GM18520 (cell line): ENCODE results near the gene CSF3R.
"Not testable (repeated sequence)": the region's sequence is repeated elsewhere in the genome, so short reads cannot be mapped to it uniquely, and the experiment has no call there.

ENCODE experiments used
- ATAC-seq: cut with Tn5 transposase; IDR thresholded peaks from one replicate; pipeline ENCODE4 v1.9.1; 2021; ENCODE audit not compliant: unreplicated experiment

Gene CSF3R

DNA sequence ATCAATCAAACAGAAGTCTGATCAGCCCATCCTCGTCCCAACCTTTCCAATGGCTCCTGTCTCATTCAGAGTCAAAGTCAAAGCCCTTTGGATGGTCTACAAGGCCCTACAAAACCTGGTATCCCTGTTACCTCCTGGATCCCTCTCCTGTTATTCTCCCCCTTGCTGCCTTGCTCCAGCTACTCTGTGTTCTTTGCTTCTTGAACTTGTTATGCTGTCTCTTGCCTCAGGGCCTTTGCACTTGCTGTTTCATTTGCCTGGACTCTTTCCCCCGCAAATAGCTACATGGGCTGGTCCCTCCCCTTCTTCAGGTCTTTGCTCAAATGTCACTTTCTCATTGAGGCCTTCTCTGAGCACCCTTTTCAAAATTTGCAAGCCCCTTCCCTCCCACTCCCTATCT lies 1.4 kb upstream of the CSF3R start:
- no peak for ATAC-seq

DNA sequence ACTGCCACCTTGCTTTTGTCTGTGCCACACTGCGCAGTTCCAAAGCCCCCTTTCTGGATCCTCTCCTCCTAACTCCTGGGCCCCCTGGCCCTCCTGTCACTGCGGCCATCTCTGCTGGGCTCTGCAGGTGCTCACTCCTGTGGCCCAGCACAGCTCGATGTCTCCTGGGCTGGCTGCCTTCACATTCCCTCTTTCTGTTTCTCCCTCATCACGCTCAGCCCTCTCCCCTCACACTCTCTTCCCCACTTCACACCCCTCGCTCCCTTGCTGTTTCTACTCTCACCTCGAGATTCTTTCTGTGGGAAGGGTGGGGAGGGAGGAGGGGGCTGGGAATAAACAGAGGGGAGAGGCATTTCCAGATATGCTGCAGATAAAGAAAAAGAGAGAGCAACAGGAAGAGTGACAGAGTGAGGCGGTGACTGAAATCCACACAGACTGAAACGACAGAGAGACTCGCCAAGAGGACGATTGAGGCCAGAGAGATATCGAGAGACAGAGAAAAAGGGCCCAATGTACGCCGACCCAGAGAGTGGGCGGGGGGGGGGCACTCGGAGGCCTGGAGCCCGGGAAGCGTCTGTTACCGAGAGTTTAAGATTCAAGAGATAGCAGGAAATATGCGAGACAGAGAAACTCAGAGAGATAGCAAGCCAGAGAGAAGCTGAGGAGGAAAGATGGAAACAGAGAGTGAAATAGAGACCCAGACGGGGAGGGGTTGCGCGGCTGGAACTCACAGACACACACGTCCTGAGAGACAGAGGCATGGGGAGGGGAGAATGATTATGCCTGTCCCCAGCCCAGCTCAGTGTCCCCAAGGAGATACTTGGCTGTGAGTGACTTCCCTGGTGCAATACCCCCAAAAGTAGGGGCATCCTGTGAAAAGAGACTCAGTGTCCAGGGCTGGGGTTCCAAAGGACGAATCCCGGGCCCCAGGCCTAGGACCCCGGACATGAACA lies 666 bp downstream of the CSF3R start:
- ATAC-seq: no peak

DNA sequence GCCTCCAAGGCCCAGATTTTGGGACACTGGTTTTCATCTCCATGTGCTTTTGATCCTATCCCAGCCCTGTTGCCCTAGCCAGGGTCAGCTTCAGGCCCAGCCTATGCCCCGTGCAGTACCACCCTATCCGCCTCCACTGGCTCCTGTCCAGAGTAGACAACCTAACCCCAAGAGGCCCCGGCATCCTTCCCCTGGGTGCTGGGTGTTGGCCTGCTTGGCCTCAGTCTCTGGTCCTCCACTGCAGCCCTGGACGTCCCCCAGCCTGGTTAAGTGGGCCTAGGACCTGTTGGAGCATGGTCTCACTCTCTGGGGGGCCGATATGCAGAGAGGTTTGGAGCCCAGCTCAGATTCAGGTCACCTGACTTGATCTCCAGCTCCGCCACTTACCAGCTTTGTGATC lies 1.6 kb downstream of the CSF3R start:
- no peak for ATAC-seq

DNA sequence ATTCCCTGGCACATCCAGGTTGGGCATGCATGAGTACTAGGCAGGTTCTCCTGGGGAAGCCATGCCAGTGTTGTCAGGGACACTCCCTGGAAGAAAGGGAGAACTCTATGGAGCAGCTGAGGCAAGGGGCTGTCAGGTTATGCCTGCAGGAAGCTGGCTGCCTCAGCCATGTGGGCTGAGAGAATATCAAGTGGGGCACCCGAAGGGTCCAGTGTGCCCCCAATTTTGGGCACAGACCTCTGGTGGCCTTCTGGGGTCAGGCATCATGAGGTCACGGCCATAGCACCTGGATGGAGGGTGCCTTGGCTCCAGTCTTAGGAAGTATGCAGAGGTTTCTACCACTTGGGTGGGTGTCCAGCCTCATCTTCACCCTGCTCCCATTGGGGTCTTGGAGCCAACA lies 2.6 kb downstream of the CSF3R start:
- no peak for ATAC-seq

DNA sequence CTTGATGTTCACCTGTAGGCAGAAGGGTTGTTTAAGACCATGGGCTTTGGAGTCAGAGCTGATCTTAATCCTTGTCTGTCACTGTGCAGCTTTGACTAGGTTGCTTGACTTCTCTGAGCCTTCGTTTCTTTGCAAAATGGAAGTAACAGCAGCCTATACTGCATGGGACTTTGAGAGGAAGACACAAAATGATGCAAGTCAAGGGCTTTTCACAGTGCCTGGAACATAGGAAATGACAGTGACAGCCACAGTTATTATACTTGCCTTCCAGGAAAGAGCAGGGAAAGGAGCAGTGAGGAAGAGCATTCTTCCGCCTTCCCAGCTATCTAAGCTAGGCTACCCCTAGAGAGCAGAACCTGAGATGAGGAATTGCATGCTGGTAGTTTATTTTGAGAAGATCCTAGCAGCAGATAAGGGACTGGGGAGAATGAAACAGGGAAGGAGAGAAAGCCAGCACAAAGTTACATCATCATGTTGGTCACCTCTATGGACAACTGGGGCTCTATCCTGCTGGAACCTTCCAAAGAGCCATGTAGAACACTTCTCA lies 3.1 kb downstream of the CSF3R start:
- no peak for ATAC-seq

DNA sequence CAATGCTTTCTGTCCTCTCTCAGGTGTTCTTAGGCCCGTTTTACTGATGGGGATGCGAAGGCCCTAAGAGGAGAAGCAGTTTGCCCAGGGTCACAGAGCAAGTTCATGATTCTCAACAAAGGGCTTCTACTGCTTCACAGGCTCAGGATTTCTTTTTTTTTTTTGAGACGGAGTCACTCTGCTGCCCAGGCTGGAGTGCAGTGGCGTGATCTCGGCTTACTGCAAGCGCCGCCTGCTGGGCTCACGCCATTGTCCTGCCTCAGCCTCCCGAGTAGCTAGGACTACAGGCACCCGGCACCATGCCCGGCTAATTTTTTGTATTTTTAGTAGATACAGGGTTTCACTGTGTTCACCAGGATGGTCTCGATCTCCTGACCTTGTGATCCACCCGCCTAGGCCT lies 5.1 kb downstream of the CSF3R start:
- not testable (repeated sequence) for ATAC-seq

DNA sequence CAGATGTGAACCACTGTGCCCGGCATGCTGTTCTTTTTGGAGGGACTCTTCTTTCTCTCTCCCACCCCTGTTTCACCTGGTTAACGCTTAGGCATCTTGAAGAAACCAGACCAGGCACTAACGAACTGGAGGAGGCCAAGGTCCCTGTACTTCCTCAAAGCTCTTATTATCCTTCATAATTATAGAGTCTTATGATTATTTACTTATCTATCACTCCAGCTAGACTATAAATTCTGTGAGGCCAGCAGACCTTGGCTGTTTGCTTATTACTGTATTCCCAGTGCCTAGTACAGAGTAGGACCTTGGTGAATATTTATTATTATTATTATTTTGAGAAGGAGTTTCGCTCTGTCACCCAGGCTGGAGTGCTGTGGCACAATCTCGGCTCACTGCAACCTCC lies 5.8 kb downstream of the CSF3R start:
- no peak for ATAC-seq

DNA sequence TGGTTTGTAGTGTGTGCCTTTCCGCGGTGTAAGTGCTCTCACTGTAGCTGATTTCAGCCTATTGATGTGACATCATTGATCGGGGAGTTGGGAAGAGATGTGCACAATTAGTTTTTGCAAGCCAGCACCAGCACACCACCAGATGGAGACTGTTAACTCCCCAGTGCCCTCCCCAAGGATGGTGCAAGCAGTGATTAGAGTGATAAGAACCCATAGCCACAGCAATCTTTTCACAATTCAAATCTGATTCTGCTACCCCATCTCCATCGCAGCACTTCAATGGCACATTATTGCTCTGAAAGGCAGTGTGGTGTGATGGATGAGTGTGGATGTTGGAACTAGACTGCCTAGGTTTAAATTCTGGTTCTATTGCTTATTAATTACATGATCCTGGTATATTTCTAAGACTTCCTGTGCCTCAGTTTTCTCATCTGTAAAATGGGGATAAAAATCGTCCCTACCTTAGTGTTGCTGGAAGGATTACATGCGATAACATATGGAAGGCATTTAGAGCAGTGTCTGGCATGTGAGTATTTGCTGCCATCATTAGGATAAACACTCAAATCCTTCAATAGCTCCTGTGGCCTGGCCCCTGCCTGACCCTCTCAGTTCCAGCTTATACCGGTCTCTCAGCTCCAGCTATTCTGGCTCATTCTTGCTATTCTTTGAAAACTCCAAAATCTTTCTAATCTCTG lies 6.7 kb downstream of the CSF3R start:
- ATAC-seq: no peak

DNA sequence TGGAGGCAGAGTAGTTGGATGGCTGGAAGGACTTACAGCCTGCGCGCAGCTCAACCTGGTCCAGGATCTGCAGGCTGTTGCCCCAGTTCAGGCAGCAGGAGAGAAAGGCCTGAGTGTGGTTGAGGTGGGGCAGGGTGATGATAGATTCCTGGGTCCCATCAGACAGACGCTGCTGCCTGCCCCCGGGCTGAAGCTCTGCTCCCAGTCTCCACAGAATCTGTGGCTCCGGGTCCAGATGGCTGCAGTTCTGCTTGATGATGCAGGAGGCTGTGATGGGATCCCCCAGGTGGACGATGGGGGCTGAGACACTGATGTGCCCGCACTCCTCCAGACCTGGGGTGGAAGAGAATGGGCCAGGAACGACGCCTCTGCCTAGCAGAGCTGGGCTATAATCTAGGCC lies 7.4 kb downstream of the CSF3R start:
- ATAC-seq: no peak

DNA sequence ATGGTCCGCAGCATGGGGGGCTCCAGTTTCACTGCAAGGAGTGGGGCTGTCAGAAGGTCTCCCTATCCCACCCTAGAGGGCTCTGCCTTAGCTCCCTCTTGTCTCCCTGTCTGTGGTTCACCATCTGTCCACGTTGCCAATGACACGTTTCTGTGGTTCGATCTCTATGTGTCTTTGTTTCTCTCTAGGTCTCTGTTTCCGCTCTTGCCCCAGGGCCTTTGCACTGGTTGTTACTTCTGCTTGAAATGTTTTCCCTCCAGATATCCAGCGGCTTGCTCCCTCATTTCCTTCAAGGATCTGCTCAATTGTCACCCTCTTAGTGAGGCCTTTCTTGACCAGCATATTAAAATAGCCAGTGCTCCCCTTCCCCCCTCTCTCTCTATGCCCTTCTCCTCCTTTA lies 10.1 kb downstream of the CSF3R start:
- ATAC-seq: no peak

DNA sequence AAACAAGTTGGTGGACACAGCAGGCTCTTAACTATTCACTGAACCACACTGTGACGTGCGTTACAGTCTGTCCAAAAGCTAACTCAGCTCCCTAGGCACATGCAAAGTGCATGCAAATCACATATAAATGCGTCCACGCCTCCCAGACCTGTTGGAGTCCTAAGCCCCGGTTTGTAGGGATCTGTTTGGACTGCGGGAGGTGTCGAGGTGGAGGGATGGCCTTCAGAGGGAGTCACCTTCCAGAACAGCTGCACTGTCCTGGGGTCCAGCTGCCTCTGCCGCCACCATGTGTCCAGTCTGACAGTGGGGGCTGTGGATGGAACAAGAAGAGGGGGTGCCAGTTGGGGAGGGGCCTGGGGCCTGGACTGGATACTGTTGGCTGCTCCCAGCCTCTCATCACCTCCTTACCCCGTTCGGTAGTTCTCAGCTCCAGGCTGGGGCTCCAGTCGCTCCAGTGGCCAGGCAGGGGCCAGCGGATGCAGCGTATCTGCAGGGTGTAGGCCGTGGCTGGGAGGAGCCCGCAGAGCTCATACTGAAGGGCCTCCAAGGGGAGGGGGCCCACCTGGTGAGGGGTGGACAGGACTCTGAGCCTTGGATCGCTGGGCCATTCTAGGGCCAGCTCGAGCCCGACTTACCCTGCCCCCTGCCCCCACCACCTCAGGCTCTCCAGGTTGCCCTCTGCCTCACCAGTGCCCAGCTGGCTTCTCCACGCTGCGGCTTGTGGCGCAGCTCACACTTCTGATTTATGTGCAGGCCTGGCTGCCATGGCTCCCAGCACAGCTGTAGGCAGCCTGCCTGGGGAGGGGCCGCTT lies 10.7 kb downstream of the CSF3R start:
- no peak for ATAC-seq

DNA sequence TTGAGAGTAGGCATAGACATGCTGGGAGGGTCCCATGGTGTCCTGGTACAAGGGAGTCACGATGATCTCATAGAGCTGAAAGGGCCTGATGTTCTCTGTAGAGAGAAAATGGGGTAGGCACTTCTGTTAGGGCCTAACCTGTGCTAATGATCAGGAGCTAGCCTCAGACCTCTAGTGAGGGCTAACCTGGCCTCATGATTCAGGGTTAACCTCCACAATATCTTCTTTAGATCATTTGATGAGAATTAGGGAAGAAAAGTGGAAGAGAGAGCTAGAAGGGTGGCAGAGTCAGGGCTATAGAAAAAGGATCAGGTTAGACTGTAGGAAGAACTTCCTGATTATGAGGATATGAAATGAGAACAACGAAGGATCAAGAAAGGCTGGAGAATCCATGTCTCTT lies 13.6 kb downstream of the CSF3R start:
- no peak for ATAC-seq

DNA sequence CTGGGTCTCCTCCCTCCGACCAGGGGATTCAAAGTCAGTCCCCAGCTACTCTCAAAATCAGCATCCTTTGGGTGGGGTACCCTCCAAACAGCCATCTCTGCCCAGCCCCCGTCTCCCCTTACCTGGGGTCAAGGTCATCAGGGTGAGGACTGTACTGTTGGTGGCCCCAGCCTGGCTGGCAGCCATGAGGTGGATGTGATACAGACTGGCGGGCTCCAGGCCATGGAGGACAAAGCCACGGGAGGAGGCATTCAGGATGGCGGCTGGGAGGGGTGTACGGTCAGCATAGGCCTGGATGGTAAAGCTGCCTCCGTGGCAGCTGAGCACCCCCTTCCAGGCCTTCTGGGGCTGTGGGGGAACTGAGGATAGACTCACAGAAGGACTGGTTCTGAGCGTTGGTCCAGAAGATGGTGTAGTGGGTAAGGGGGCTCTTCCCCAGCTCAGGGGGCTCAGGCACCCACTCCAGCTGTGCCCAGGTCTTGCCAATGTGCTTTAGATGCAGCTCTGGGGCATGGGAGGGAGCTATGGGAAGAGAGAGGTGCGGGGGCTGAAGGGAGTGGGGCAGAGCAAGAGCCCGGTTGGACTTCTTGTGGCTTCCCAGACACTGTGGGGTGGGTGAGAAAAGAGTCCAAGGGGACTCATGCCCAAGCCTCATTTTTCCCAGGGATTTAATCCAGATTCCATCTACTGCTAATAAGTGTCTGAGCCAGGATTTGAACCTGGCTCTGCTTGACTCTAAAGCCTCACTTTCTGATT lies 14.8 kb downstream of the CSF3R start:
- ATAC-seq: no peak

DNA sequence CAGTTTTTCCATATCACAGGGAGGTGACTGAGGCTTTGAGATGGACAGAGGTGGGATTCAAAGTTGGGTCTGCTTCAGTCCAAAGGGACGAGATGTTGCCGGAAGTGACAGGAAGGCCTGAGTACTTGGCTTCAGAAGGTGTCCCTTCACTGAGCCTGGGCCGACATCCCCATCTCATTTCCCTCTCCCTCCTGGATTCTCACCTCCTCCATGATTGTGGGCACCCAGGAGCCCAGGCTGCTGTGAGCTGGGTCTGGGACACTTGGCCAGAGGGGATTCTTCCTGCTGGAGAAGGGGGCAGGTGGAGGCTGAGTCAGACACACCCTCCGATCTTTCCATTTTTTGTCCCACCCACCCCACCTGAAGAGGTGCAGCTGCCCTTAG lies 15.7 kb downstream of the CSF3R start:
- ATAC-seq: no peak

DNA sequence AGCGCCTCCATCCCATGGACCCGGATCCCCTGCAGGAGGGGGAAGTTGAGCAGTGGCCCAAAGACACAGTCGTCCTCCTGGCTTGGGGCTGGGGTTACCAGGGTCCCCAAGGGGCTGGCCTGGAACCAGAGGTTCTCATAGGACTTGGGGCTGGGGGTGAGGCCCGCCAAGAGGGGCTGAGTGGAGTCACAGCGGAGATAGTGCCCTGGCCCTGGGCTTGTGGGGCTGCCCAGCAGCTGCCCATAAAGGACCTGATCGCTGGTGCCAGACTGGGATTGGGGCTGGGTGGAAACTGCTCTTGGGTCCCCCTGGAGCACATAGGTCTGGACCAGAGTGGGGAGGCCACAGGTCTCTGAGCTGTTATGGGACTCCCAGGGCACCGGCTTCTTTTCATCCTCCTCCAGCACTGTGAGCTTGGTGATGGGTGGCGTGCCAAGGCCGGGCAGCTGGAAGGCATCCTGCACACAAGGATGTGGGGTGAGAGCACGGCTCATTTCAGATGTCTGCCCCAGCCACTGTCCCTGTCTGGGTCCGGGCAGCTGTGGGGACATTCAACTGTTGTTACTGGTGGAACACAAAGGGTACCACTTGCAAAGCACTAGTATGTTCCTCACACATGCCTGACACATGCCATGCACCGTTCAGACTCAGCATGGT lies 16.2 kb downstream of the CSF3R start:
- no peak for ATAC-seq

DNA sequence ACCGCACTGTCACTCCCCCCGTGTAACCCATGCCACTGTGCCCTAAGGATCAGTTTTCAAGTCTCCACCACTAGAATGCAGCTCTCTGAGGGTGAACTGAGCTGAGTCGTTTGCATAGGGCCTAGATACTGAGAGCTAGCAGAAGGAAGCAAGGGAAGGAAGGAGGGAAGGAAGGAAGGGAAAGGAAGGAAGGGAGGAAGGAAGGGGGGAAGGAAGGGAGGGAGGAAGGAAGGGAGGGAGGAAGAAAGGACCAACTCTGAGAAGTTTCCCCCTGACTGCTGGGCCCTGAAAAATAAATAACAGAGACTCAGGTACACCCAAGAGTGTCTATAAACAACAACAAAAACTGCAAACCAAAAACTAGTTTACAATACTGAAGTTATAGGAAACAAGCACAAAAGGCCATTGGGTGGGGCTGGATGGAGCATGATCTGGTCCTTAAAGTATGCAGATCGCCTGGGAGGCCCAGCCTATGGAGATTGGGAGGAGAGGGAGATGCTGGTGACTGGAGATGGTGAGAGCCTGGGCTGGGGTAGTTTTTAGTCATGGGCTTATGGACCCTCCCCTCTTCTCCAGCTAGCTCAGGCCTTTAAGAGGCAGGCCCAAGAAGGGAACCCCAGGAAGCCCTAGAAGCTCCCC lies 16.9 kb downstream of the CSF3R start:
- no peak for ATAC-seq

DNA sequence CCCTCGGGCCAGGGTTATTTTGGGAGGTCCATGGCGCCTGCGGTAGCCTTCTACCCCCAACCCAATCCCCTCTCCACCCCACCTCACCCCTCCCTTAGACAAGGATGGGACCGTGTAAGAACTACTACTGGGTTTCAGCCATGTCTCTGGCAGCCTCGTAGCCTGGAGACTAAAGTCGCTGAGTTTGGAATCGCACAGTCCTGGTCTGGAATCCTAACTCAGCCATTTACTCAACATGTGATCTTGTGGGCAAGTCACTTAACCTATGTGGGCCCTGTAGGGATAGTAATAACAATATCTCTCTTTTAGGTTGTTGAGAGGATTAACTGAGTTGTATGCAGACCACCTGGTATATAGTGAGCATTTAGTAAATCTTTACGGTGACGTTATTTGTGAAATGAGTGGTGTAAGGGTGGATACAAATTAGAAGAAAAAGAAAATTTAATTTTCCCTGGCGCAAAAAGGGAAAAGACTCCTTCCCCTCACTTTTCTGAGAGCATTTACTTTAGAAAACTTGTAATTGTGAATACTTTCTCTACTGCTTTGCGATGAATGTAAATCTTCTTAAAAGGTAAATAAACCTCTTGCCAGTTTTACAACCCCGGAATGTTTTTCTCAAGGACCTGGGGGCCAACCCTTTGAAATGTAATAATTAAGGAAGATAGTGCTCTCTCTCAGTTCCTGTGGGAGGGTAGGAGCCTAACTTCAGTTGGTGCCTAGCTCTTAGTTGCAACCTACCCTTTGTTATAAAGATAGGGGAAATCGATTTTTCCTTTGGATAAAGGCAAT lies 17.9 kb downstream of the CSF3R start:
- ATAC-seq: peak; percentile 17

DNA sequence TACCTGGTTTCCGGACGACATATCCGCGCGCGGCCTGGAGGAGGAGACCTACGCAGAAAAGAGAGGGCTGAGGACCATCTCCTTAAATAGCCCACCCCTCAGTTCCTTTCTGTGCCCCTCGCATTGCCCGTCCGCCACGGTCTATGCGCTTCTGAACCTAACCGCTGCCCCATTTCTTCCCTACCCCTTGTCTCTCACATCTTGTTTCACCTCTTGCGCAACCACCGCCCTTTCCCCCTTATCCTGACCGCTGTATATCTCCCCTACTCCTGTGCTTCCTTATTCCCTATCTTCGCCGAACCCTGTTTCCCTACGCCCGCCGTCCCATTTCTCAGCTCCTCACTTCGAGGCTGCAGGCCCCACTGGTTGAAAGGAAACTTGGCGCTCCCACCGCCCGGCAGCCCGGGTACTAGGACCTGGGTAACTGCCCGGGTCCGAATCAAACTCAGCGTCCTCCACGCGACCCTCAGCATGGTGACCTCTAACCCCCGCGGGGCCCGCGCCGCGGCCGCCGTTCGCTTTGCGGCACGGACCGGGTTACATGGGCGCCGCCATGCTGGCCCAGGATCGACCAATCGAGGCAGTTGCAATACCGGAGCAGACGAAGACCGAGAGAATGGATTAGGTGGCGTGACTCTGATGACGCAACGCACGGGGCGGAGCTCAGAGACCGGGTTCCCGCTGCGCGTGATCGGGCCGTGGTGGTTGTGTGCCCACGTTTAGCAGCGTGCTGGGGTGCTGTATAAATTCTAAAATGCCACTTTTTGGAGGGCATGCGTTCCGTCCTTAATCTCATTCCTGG lies 18.7 kb downstream of the CSF3R start, which contains the start of gene MRPS15:
MRPS15 (minus strand) TSS at position 582 of the 802 bp plus-strand sequence; CDS start at position 473, 109 bp downstream.
- ATAC-seq: peak; percentile 90
